Endothelial cell of umbilical vein (primary cell): ENCODE data around the gene CSMD2. TPM values are rescaled to one million over a fixed set of nuclear protein-coding genes. Genes with fewer than 3 reads are reported as not detected.

Experiments used
- BruUV-seq: library from RNA; stranded (reverse); fragments of 400-500 nt; replicated peaks from 2 replicates; lab custom pipeline; 2021; lab: Mats Ljungman, UMichigan
- CTCF ChIA-PET: fragments of 300-600, 350-600 bp; sonication (Branson Sonifier 250); formaldehyde crosslinking; loops from one replicate; lab custom pipeline; 2021; ENCODE audit warnings: antibody characterized with exemption, inconsistent platforms; lab: Charles Lee
- POLR2A ChIA-PET: fragments of 300-600, 350-600 bp; sonication (Branson Sonifier 250); formaldehyde crosslinking; loops from one replicate; lab custom pipeline; 2021; ENCODE audit warnings: antibody characterized with exemption, inconsistent platforms; lab: Charles Lee
- DNase-seq: peaks from one replicate; pipeline ENCODE4 v3.0.0-alpha.2; 2011; ENCODE audit warnings: low read depth, low spot score
- FAIRE-seq: peaks from 2 replicates; lab custom pipeline; 2011; peaks lifted over from hg19 to GRCh38; lab: Jason Lieb, UNC
- H2AFZ ChIP-seq: 2 replicates; pipeline ENCODE4 v1.6.0; 2012; ENCODE audit warnings: low read depth, low read length, control low read depth, inconsistent platforms
- H3K27ac ChIP-seq: 2 replicates; pipeline ENCODE4 v1.5.1; 2011; ENCODE audit warnings: low read depth, mild to moderate bottlenecking, control low read depth, low read length, moderate library complexity; ENCODE audit not compliant: insufficient read depth
- H3K27me3 ChIP-seq, 2 experiments: 2 replicates each; pipeline versions ENCODE4 v1.6.0 to v1.6.1; 2011; ENCODE audit warnings: low read length in 2 of 2, mixed read lengths in 1 of 2; ENCODE audit not compliant: control insufficient read depth in 2 of 2, insufficient read depth in 2 of 2
- H3K36me3 ChIP-seq, 2 experiments: 2 replicates in 1 of 2; 3 replicates in 1 of 2; pipeline ENCODE4 v1.5.1; 2011; ENCODE audit warnings: low read length in 2 of 2, mild to moderate bottlenecking in 1 of 2, moderate library complexity in 1 of 2; ENCODE audit not compliant: control insufficient read depth in 2 of 2, insufficient read depth in 2 of 2; ENCODE audit errors: extremely low read depth in 1 of 2
- H3K4me1 ChIP-seq: 3 replicates; pipeline ENCODE4 v1.5.1; 2011; ENCODE audit warnings: mild to moderate bottlenecking, low read length; ENCODE audit not compliant: control insufficient read depth, insufficient read depth; ENCODE audit errors: extremely low read depth
- H3K4me2 ChIP-seq: 2 replicates; pipeline ENCODE4 v1.6.1; 2011; ENCODE audit warnings: low read length, control low read depth, mixed read lengths; ENCODE audit not compliant: insufficient read depth
- H3K4me3 ChIP-seq, 3 experiments: fragments of 200-600 bp in 1 of 3; sonication (generic), shearing (Covaris generic) in 1 of 3; replicated peaks in 1 of 3; 2 replicates each; pipeline ENCODE4 v1.5.1; 2011 to 2016; ENCODE audit warnings: control low read depth in 3 of 3, low read length in 3 of 3, mild to moderate bottlenecking in 2 of 3, inconsistent platforms in 1 of 3, low read depth in 1 of 3, moderate library complexity in 1 of 3; ENCODE audit not compliant: insufficient read depth in 1 of 3
- H3K79me2 ChIP-seq: 2 replicates; pipeline ENCODE4 v1.6.0; 2012; ENCODE audit warnings: low read length, inconsistent platforms; ENCODE audit not compliant: control insufficient read depth, insufficient read depth
- H3K9ac ChIP-seq: replicated peaks from 2 replicates; pipeline ENCODE3; 2011; ENCODE audit warnings: low read length, control low read depth; ENCODE audit not compliant: insufficient read depth; ENCODE audit errors: extremely low read depth
- H3K9me1 ChIP-seq: replicated peaks from 3 replicates; pipeline ENCODE4 v1.6.0; 2011; ENCODE audit warnings: mild to moderate bottlenecking, low read length; ENCODE audit not compliant: control insufficient read depth, insufficient read depth; ENCODE audit errors: extremely low read depth
- H3K9me3 ChIP-seq: replicated peaks from 2 replicates; pipeline ENCODE4 v1.5.1; 2012; ENCODE audit warnings: low read length, inconsistent platforms; ENCODE audit not compliant: control insufficient read depth, insufficient read depth
- H4K20me1 ChIP-seq: replicated peaks from 2 replicates; pipeline ENCODE3; 2011; ENCODE audit warnings: mild to moderate bottlenecking, low read length; ENCODE audit not compliant: control insufficient read depth, insufficient read depth; ENCODE audit errors: extremely low read depth
- EZH2 ChIP-seq: IDR thresholded peaks from 2 replicates; pipeline ENCODE4 v1.6.1; 2012; ENCODE audit warnings: borderline replicate concordance, low read depth, mild to moderate bottlenecking, moderate library complexity, low read length, inconsistent platforms; ENCODE audit not compliant: severe bottlenecking
- FOS ChIP-seq: IDR thresholded peaks from 2 replicates; pipeline ENCODE4 v1.6.1; 2011; ENCODE audit warnings: mild to moderate bottlenecking, low read length, moderate library complexity, borderline replicate concordance; ENCODE audit not compliant: insufficient read depth
- GATA2 ChIP-seq: IDR thresholded peaks from 2 replicates; pipeline ENCODE4 v1.7.0; 2011; ENCODE audit warnings: low read depth, mild to moderate bottlenecking, moderate library complexity, mixed read lengths, low read length; ENCODE audit not compliant: insufficient read length, insufficient read depth
- JUN ChIP-seq: IDR thresholded peaks from 2 replicates; pipeline ENCODE4 v1.6.1; 2011; ENCODE audit warnings: borderline replicate concordance, low read depth; ENCODE audit not compliant: insufficient read length, insufficient read depth
- MYC ChIP-seq: IDR thresholded peaks from one replicate; pipeline ENCODE4 v1.6.1; 2011; ENCODE audit warnings: mild to moderate bottlenecking, low read depth, low read length
- POLR2A ChIP-seq: IDR thresholded peaks from 2 replicates; pipeline ENCODE4 v1.6.1; 2012; ENCODE audit warnings: low read depth, mild to moderate bottlenecking, control low read depth, low read length
- POLR2AphosphoS5 ChIP-seq: IDR thresholded peaks from 2 replicates; pipeline ENCODE4 v1.6.1; 2012; ENCODE audit warnings: low read depth, mild to moderate bottlenecking, control low read depth, low read length, moderate library complexity; ENCODE audit not compliant: insufficient read depth
- dilution Hi-C: fragments of 300-500 bp; cut with MboI; formaldehyde crosslinking; loops from one replicate; pipeline ENCODE4 v1.15.0; 2019; ENCODE audit warnings: low sequenced_read_pairs; ENCODE audit not compliant: extremely low pct_ligation_motif_present
- intact Hi-C: fragments of 100-400 bp; cut with micrococcal nuclease; formaldehyde crosslinking; loops from one replicate; pipeline ENCODE4 v1.10.0; 2022
- polyA plus RNA-seq, 4 experiments: library from polyadenylated mRNA; depleted of rRNA in 3 of 4; stranded (reverse) in 3 of 4; unstranded in 1 of 4; fragments of >200 nt; gene quantifications; 2 replicates each; pipeline versions ENCODE4 v1.2.1 to v1.2.3, GENCODE V29; 2011 to 2012; ENCODE audit warnings: missing spikeins in 1 of 4
- total RNA-seq: library from RNA; stranded (reverse); gene quantifications from 2 replicates; pipeline ENCODE4 v1.2.3, GENCODE V29; 2021
- TF ChIP-seq, protein P1 (sequence below), 2 donors: IDR thresholded peaks; 1 replicate in 1 of 2; 2 replicates in 1 of 2; pipeline ENCODE4 v1.5.1; 2011; ENCODE audit warnings: low read length in 2 of 2, mild to moderate bottlenecking in 2 of 2, moderate library complexity in 2 of 2, control low read depth in 1 of 2, inconsistent platforms in 1 of 2, low read depth in 1 of 2; ENCODE audit not compliant: insufficient read depth in 1 of 2; ENCODE audit errors: extremely low read depth in 1 of 2

The CSMD2 gene
- total and polyA plus RNA-seq, 2 donors (not counting 3 experiments of a cell fraction or from before 2014, with no cell fraction given) = under 0.01 TPM; not detected in 1

DNA sequence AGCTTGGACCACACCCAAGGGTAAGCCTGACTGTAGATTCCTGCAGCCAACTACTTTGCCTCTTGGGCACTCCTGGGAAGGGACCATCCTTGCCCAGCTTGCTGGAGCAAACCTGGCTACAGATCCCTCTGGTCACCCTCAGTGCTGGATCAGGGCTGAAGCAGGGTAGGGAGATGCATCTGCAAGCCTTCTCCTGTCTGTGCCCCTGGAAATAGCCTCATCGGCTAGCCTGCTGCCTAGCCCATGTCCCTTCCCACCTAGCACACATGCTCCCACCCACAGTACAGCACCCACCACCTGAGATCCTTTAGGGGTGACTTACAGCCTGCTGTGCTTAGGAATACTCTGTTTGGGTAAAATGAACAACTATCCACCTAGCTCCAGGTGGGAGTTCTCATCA is 478.5 kb downstream of the CSMD2 start:
- no TSS peak for BruUV-seq
- no peak overlapping the region for H3K27ac ChIP-seq
- DNase-seq (no peak), FAIRE-seq (no peak)
- TF ChIP-seq FOS = no peak
- TF ChIP-seq, protein P1, sequence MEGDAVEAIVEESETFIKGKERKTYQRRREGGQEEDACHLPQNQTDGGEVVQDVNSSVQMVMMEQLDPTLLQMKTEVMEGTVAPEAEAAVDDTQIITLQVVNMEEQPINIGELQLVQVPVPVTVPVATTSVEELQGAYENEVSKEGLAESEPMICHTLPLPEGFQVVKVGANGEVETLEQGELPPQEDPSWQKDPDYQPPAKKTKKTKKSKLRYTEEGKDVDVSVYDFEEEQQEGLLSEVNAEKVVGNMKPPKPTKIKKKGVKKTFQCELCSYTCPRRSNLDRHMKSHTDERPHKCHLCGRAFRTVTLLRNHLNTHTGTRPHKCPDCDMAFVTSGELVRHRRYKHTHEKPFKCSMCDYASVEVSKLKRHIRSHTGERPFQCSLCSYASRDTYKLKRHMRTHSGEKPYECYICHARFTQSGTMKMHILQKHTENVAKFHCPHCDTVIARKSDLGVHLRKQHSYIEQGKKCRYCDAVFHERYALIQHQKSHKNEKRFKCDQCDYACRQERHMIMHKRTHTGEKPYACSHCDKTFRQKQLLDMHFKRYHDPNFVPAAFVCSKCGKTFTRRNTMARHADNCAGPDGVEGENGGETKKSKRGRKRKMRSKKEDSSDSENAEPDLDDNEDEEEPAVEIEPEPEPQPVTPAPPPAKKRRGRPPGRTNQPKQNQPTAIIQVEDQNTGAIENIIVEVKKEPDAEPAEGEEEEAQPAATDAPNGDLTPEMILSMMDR (IDR thresholded peaks at IDR 0.05; ENCODE audit: extremely low read depth in 1 of 2, insufficient read depth in 1 of 2, low read depth in 1 of 2, low read length in 2 of 2) = no peak
- TF ChIP-seq MYC = no peak
- no peaks in the 10 kb centered on the region for H4K20me1 ChIP-seq
- intact Hi-C loops (no loop called here), dilution Hi-C loops (no loop called here)
- ChIA-PET POLR2A (no interaction called here), CTCF (no interaction called here)
- H3K4me1 ChIP-seq = no peaks in the 10 kb centered on the region
- H2AFZ ChIP-seq = no peak overlapping the region
- no peaks in the 10 kb centered on the region for H3K9me3 ChIP-seq
- no peaks in the 10 kb centered on the region for H3K79me2 ChIP-seq
- H3K4me3 ChIP-seq = no peak overlapping the region
- H3K9ac ChIP-seq = no peak overlapping the region
- no peak overlapping the region for H3K4me2 ChIP-seq
- H3K27me3 ChIP-seq = no peaks in the 10 kb centered on the region
- no peaks in the 10 kb centered on the region for H3K36me3 ChIP-seq
- H3K9me1 ChIP-seq = no peaks in the 10 kb centered on the region

DNA sequence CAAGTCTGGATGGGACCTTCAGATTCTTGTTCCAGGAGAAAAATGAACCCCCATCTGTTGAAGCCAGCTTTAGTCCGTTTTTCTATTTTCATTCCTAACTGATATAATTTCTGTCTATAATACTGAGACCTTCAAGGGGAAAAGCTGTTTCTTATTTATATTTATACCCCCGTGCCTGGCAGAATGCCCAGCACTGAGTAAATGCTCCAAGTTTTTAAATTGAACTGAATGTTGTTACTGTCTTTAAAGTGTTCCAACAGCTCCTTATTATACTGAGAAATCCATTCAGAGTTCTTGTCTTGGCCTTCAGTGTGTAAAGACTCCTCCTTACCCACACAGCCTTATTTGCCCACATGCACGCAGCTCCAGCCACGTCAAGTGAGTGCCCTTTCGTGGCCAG is 479.8 kb downstream of the CSMD2 start:
- no peaks in the 10 kb centered on the region for H3K9me1 ChIP-seq
- H3K4me1 ChIP-seq = no peaks in the 10 kb centered on the region
- H3K4me3 ChIP-seq = no peak overlapping the region
- H3K27me3 ChIP-seq = no peaks in the 10 kb centered on the region
- H3K79me2 ChIP-seq = no peaks in the 10 kb centered on the region
- no peaks in the 10 kb centered on the region for H3K36me3 ChIP-seq
- DNase-seq (no peak), FAIRE-seq (no peak)
- TF ChIP-seq FOS (no peak), JUN (no peak), GATA2 (no peak), MYC (no peak), EZH2 (no peak), POLR2AphosphoS5 (no peak), POLR2A (no peak)
- TF ChIP-seq, protein P1 (IDR thresholded peaks at IDR 0.05; ENCODE audit: extremely low read depth in 1 of 2, insufficient read depth in 1 of 2, low read depth in 1 of 2, low read length in 2 of 2) = no peak
- H2AFZ ChIP-seq = no peak overlapping the region
- H3K27ac ChIP-seq = no peak overlapping the region
- no peaks in the 10 kb centered on the region for H3K9me3 ChIP-seq
- intact Hi-C loops (no loop called here), dilution Hi-C loops (no loop called here)
- ChIA-PET POLR2A (no interaction called here), CTCF (no interaction called here)
- H3K4me2 ChIP-seq = no peak overlapping the region
- H4K20me1 ChIP-seq = no peaks in the 10 kb centered on the region
- BruUV-seq = no TSS peak
- no peak overlapping the region for H3K9ac ChIP-seq
